ENCODE measurements around the gene KDM6A.
"Not testable (repeated sequence)": the region's sequence is repeated elsewhere in the genome, so short reads cannot be mapped to it uniquely, and the experiment has no call there.

The KDM6A gene

GRCh38 chrX:44962944-44963343 lies 90.0 kb downstream of the KDM6A start:
- DNase-seq (ENCODE audit: low read depth), result no peak

GRCh38 chrX:44967221-44967620 lies 94.2 kb downstream of the KDM6A start:
- no peak for DNase-seq (ENCODE audit: low read depth)

GRCh38 chrX:44970709-44971108 lies 97.7 kb downstream of the KDM6A start:
- no peak for DNase-seq (ENCODE audit: low read depth)

- DNase-seq (ENCODE audit: low read depth), result no peak
Observed at GRCh38 chrX:44971674-44972073, 98.7 kb downstream of the KDM6A start.

- DNase-seq (ENCODE audit: low read depth), result no peak
Observed at GRCh38 chrX:44972132-44972531, 99.1 kb downstream of the KDM6A start.

DNA sequence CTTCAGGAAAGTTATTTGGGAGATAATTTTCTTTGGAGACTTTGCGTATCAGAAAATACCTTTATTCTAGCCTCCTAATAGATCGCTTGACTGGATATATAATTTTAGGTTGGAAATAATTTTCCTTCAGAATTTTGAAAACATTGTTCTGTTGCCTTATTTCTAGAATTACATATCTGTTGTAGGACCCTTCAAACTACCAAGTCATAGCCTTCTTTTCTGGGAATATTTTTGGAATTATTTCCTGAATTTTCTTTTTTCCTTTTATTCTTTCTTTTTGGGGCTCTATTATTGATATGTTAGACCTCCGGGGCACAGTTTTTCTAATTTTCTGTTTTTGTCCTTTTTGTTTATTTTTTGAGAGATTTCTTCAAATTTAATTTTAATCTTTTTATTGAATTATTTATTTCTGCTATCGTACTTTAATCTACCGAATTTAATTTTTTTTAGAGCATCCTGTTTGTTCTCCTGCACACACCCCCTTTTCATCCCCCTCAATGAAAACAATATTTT lies 100.5 kb downstream of the KDM6A start:
- no peak for DNase-seq (ENCODE audit: low read depth)

DNA sequence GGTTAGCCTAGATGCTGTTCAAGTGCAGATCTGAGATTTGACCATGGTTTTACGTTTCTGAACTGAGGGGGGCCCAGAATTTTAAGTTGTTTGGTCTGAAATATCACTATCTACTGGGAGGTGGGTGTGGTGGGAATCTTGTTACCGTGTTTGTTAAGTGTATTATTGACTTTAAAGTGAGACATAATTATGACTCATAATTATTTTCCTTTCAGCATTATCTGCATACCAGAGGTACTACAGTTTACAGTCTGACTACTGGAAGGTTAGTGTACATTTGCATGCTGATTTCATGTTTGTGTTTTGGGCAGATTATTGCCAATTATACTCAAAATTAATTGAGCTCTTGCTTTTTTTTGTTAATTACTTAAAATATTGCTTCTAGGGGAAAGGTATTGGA lies 101.5 kb downstream of the KDM6A start:
- no peak for DNase-seq (ENCODE audit: low read depth)

DNA sequence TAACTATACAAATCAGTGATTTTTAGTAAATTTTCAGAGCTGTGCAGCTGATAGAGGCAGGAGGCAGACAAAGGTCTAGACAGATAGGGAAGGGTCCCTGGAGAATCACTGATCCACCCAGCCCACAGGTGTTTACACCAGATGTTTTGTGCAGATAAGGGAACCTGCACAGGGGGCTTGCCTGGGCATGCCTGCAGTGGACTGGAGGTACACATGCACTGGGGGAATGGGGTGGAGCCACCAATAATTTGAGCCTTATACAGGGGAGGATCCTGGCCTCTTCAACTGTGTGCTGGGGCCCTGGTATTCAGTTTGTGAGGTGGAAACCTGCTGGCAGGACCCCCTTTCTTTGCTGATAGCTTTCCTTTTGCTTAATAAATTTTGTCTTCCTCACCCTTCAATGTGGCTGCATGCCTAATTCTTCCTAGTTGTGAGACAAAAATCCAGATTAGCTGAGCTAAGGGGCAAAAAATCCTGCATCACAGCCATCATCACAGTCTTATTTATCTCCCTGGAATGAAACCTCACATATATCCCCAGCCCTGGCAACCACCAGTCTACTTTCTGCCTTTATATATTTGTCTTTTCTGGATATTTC lies 102.8 kb downstream of the KDM6A start:
- no peak for DNase-seq (ENCODE audit: low read depth)

- no peak for DNase-seq (ENCODE audit: low read depth)
Observed at GRCh38 chrX:44978976-44979375, 106.0 kb downstream of the KDM6A start.

GRCh38 chrX:44980403-44980802 lies 107.4 kb downstream of the KDM6A start:
- no peak for DNase-seq (ENCODE audit: low read depth)

- no peak for DNase-seq (ENCODE audit: low read depth)
Observed at GRCh38 chrX:44980883-44981282, 107.9 kb downstream of the KDM6A start.

DNA sequence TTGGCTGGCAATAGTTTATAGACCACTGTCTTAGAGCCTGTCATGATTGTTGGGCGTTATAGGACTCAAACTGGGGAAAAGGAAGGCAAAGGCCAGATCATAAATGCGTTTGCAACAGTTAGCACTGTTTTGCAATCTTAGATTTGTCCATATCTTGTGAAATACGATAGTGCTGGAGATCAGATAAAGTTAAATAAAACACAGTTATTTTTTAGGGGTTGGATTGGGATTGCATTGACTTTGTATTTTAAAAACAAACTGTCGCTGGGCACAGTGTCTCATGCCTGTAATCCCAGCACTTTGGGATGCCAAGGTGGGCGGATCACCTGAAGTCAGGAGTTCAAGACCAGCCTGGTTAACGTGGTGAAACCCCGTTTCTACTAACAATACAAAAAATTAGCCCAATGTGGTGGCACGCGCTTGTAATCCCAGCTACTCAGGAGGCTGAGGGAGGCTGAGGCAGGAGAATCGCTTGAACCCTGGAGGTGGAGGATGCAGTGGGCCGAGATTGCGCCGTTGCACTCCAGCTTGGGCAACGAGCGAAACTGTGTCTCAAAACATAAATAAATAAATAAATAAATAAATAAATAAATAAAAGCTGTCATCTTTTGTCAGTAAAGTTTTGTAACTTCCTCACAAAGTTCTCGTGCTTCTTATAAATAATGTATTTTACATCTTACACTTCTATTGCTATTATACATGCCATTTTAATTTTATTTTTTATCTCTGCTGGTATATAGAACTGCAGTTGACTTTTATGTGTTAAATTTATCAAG lies 117.2 kb downstream of the KDM6A start:
- DNase-seq (ENCODE audit: low read depth), result no peak

- no peak for DNase-seq (ENCODE audit: low read depth)
Observed at GRCh38 chrX:44992775-44993174, 119.8 kb downstream of the KDM6A start.

- DNase-seq (ENCODE audit: low read depth), result no peak
Observed at GRCh38 chrX:44996277-44996676, 123.3 kb downstream of the KDM6A start.

- no peak for DNase-seq (ENCODE audit: low read depth)
Observed at GRCh38 chrX:44997282-44997812, 124.4 kb downstream of the KDM6A start.

DNA sequence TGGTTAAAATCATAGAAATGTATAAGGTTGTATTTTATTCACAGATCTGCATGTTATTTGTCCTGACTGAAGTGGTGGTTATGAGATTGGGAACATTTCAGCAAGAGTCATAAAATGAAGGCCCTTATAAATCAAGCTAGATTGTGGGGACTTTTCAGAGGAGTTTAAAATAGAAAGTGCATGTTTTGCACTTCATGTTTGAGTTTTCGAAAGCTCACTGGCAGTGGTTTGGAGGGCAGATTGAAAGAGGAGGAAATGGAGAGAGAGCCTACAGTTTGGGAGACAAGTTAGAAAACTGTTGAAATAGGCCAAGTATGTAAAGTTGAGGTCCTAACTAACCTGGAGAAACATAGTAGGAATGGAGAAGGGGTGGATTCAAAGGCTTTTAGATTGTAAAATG lies 124.9 kb downstream of the KDM6A start:
- no peak for DNase-seq (ENCODE audit: low read depth)

DNA sequence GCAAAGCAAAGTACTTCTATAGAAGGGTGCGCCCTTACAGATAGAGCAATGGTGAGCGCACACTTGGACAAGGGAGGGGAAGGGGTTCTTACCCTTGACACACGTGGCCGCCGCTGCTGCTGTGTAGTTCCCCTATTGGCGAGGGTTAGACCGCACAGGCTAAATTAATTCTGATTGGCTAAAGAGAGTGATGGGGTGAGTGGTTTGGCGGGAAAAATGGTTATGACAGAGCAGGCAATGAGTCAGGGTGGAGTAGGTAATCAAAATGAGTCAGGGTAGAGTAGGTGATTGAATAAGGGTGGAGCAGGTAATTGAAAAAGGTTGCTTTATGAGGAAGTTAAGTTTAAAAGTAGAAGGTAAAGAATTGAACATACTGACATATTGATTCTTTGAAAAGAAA lies 126.2 kb downstream of the KDM6A start:
- not testable (repeated sequence) for DNase-seq (ENCODE audit: low read depth)

- not testable (repeated sequence) for DNase-seq (ENCODE audit: low read depth)
Observed at GRCh38 chrX:44999872-45000271, 126.9 kb downstream of the KDM6A start.

DNA sequence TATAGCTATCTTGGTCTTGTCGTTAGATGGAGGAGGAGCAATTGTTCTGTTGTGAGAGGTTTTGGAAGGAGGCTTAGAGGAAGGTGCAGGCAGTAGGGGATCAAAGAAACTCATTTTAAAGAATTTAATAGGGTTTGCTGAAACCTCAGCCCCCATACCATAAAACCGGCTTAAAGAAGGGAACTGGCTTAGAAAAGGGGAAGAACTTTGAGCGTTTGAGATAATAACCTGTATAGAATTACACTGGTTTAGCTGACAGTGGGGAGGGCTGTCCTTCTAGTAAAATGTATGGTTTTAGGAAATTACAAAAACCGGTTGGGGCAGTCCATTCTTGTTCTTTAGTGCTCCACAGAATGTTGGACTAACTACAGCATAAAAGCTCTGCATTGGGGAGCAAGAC lies 128.1 kb downstream of the KDM6A start:
- DNase-seq (ENCODE audit: low read depth), result no peak

DNA sequence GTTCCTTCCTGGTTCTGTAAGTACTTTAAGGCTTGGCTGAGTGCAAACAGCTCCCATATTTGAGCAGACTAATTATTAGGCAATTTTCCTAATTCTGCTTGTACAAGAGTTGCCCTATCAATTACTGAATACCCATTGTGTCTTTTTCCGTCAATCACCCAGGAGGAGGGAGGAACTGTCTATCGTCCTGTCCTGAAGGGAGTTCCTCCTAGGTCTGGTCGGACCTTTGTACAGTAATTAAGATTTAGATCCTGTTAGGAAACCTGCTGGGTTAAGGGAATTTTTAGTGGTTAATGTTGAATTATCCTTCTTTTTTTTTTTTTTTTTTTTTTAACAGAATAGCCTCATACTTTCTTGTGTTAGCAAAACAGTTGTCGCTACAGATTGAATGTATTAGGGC lies 130.1 kb downstream of the KDM6A start:
- DNase-seq (ENCODE audit: low read depth), result no peak

GRCh38 chrX:45006002-45006800 lies 133.2 kb downstream of the KDM6A start:
- DNase-seq (ENCODE audit: low read depth), result no peak

GRCh38 chrX:45007598-45007997 lies 134.6 kb downstream of the KDM6A start:
- no peak for DNase-seq (ENCODE audit: low read depth)
